Mammary epithelial cell (primary cell): ENCODE measurements around the gene DUS3L.

Source experiments
- CTCF ChIP-seq, 2 donors: IDR thresholded peaks in 1 of 2; conservative IDR thresholded peaks in 1 of 2; 2 replicates each; pipeline ENCODE4 v1.5.1; 2011 to 2012; ENCODE audit warnings: inconsistent platforms in 2 of 2, low read length in 2 of 2, mild to moderate bottlenecking in 2 of 2, control low read depth in 1 of 2, low read depth in 1 of 2; ENCODE audit not compliant: insufficient read depth in 1 of 2; ENCODE audit errors: extremely low read depth in 1 of 2
- EZH2 ChIP-seq: IDR thresholded peaks from 2 replicates; pipeline ENCODE4 v1.6.1; 2012; ENCODE audit warnings: low read length, inconsistent platforms, borderline replicate concordance

GRCh38 chr19:5839065-5840017 is 48.4 kb upstream of the DUS3L start, which contains the start of gene FUT6:
- TF ChIP-seq CTCF (conservative IDR thresholded peaks at IDR 0.05 in 1 of 2, IDR thresholded peaks at IDR 0.05 in 1 of 2; ENCODE audit: extremely low read depth in 1 of 2, insufficient read depth in 1 of 2, low read depth in 1 of 2, low read length in 2 of 2) (no peak), EZH2 (no peak)
